Gastrocnemius medialis (tissue), 4 donors: ENCODE measurements around the gene COG1.

Experiments
- POLR2A ChIP-seq, 2 donors: fragments of 450-650 bp; IDR thresholded peaks; one replicate each; pipeline ENCODE4 v1.6.1; 2017; ENCODE audit warnings: antibody characterized with exemption in 2 of 2, mild to moderate bottlenecking in 2 of 2, moderate library complexity in 2 of 2
- TF ChIP-seq, protein P1 (sequence below), 5 experiments: fragments of 450-650 bp in 3 of 5; fragments of 200-600 bp in 2 of 5; sonication (generic) in 2 of 5; IDR thresholded peaks in 4 of 5; conservative IDR thresholded peaks in 1 of 5; 1 replicate in 4 of 5; 2 replicates in 1 of 5; pipeline ENCODE4 v1.5.1; 2016 to 2019; ENCODE audit warnings: antibody characterized with exemption in 5 of 5, mild to moderate bottlenecking in 3 of 5, moderate library complexity in 3 of 5

DNA sequence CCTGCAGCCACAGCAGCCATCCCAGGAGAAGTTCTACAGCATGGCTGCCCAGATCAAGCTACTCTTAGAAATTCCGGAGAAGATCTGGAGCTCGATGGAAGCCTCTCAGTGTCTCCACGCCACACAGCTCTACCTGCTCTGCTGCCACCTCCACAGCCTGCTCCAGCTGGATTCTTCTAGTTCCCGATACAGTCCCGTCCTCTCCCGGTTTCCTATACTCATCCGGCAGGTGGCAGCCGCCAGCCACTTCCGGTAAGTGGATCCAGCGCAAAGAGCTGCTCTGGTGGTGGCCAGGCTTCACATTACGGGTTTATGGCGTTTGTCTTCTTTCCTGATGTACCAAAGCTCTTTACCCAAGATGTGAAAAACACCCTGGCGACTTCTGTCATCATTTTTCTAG lies 3.6 kb downstream of the COG1 start:
- TF ChIP-seq, protein P1, sequence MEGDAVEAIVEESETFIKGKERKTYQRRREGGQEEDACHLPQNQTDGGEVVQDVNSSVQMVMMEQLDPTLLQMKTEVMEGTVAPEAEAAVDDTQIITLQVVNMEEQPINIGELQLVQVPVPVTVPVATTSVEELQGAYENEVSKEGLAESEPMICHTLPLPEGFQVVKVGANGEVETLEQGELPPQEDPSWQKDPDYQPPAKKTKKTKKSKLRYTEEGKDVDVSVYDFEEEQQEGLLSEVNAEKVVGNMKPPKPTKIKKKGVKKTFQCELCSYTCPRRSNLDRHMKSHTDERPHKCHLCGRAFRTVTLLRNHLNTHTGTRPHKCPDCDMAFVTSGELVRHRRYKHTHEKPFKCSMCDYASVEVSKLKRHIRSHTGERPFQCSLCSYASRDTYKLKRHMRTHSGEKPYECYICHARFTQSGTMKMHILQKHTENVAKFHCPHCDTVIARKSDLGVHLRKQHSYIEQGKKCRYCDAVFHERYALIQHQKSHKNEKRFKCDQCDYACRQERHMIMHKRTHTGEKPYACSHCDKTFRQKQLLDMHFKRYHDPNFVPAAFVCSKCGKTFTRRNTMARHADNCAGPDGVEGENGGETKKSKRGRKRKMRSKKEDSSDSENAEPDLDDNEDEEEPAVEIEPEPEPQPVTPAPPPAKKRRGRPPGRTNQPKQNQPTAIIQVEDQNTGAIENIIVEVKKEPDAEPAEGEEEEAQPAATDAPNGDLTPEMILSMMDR (IDR thresholded peaks at IDR 0.05 in 4 of 5, conservative IDR thresholded peaks at IDR 0.05 in 1 of 5): no peak
- TF ChIP-seq POLR2A (IDR thresholded peaks at IDR 0.05): no peak
